ENCODE measurements around the gene PCLAF. TPM values are rescaled to one million over a fixed set of nuclear protein-coding genes. Genes with fewer than 3 reads are reported as not detected.
A peak's percentile ranks its signal among the peaks of the same experiment; 100 is the strongest.
"Not testable (repeated sequence)": the region's sequence is repeated elsewhere in the genome, so short reads cannot be mapped to it uniquely, and the experiment has no call there.

The PCLAF gene
- total RNA-seq, 2 experiments from 2014 or later: 114 to 121 TPM

DNA sequence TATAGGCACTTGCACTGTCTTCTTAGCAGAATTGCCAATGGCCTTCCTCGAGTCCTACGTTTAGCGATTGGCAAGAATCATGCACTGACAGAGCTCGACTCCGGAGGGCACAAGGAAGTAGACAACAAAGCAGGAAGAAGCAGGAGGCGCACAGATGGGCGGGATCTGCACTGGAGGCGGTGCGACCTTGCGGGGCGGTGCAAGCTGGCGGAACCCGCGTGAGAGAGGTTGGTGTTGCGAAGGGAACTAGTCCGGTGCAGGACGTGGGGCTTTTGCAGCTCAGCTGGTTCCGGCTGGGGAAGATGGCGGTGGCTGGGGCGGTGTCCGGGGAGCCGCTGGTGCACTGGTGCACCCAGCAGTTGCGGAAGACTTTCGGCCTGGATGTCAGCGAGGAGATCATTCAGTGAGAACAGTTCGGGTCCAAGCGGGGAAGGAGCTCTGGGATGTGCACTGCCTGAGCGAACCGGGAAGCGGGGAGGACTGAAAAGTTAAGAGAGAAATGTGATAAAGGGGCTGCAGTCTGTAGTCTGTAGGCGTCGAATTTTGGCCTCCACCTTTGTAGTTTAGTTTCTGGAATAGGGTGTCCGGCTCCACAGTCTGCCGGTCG lies 6.4 kb upstream of the PCLAF start, which contains the start of gene TRIP4:
Gene TRIP4, plus strand, starts transcription at position 275 of the 607 bp plus-strand sequence. Its CDS starts 28 bp downstream, at position 303.
- Mint-ChIP-seq H3K27me3 (no peaks in the 10 kb centered on the region), H3K4me1 (peaks cover 19% of the 10 kb centered on the region), H3K27ac (peak within 1 kb of the TSS; percentile 93), H3K9me3 (no peaks in the 10 kb centered on the region), H3K4me3 (peak within 1 kb of the TSS; percentile 89), H3K36me3 (ENCODE audit: low read depth) (peaks cover 4% of the 10 kb centered on the region)
- peak; percentile 98 for DNase-seq
- ChIA-PET POLR2A (interaction anchor here (0.5 to 1.4 kb wide), 4 partner anchors 11 to 287 kb away, joined by 3 to 4 read pairs (median 3); no protein-coding TSS in a partner anchor), CTCF (interaction anchor here (0.6 to 1.0 kb wide), 5 partner anchors 10 to 1470 kb away, joined by 3 to 8 read pairs (median 3); no protein-coding TSS in a partner anchor)

DNA sequence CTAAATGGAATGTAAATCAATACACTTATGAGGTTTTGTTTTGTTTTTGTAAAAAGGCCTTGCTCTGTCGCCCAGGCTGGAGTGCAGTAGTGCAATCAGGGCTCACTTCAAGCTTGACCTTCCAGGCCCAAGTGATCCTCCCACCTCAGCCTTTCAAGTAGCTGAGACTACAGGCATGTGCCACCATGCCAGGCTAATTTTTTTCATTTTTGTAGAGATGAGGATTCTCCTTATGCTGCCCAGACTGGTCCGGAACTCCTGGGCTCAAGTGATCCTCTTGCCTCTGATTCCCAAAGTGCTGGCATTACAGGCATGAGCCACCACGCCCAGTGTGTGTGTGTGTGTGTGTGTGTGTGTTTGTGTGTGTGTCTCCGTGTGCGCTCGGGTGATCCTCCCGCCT lies 5.0 kb upstream of the PCLAF start:
- Mint-ChIP-seq H3K27ac (peak overlapping the region; percentile 13), H3K4me1 (peaks cover 28% of the 10 kb centered on the region), H3K36me3 (ENCODE audit: low read depth) (peaks cover 4% of the 10 kb centered on the region), H3K4me3 (no peak overlapping the region), H3K27me3 (no peaks in the 10 kb centered on the region), H3K9me3 (no peaks in the 10 kb centered on the region)
- CTCF ChIA-PET: no interaction called here
- DNase-seq: no peak
- POLR2A ChIA-PET: no interaction called here

DNA sequence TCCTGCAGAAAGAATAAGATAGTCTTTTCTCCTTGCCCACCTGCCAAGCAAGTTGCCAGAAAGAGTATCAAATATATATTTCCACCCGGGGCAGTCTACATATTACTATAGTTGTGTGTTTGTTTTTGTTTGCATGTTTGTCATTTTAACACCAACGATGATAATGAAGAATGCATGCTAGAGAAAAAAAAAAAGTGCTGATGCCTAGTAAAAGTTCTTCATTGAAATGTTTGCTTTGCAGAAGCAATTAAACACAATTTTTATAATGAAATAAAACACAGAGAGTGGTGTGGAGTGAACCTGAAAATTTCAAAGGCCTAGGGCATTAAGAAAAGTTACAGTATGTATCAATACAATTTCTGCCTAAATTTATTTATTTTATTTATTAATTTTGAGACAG lies 2.5 kb upstream of the PCLAF start:
- ChIA-PET POLR2A (no interaction called here), CTCF (no interaction called here)
- Mint-ChIP-seq H3K4me3 (no peak overlapping the region), H3K27me3 (no peaks in the 10 kb centered on the region), H3K9me3 (no peaks in the 10 kb centered on the region), H3K36me3 (ENCODE audit: low read depth) (peaks cover 16% of the 10 kb centered on the region), H3K27ac (no peak overlapping the region), H3K4me1 (peaks cover 40% of the 10 kb centered on the region)
- no peak for DNase-seq

DNA sequence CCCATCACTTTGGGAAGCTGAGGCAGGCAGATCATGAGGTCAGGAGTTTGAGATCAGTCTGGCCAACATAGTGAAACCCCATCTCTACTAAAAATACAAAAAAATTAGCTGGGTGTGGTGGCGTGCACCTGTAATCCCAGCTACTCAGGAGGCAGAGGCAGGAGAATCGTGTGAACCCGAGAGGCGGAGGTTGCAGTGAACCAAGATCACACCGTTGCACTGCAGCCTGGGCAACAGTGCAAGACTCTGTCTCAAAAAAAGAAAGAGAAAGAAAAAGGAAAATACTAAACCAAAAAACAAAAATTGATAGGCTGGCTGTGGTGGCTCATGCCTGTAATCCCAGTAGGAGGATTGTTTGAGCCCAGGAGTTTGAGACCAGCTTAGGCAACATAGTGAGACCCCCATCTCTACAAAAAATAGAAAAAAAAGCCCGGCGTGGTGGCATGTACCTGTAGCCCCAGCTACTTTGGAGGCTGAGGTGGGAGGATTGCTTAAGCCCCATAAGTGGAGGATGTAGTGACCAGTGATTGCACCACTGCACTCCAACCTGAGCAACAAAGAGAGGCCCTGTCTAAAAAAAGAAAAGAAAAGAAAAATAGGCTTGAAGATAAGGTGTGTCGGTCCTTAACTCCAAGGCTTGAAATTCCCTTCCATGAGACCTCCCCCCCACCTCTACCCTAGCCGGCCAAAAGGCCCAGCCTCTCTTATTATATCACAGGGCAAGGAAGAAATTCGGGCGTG lies 941 bp downstream of the PCLAF start:
- H3K27me3 Mint-ChIP-seq, DNase-seq, H3K9me3 Mint-ChIP-seq, POLR2A ChIA-PET: not testable (repeated sequence)
- Mint-ChIP-seq H3K36me3 (ENCODE audit: low read depth) (peaks cover 16% of the 10 kb centered on the region), H3K4me1 (peaks cover 42% of the 10 kb centered on the region), H3K27ac (peak overlapping the region; percentile 89), H3K4me3 (peak overlapping the region; percentile 83)
- CTCF ChIA-PET: interaction anchor here (0.6 to 1.2 kb wide), 3 partner anchors 10 to 11 kb away, joined by 3 to 5 read pairs (median 3); no protein-coding TSS in a partner anchor

DNA sequence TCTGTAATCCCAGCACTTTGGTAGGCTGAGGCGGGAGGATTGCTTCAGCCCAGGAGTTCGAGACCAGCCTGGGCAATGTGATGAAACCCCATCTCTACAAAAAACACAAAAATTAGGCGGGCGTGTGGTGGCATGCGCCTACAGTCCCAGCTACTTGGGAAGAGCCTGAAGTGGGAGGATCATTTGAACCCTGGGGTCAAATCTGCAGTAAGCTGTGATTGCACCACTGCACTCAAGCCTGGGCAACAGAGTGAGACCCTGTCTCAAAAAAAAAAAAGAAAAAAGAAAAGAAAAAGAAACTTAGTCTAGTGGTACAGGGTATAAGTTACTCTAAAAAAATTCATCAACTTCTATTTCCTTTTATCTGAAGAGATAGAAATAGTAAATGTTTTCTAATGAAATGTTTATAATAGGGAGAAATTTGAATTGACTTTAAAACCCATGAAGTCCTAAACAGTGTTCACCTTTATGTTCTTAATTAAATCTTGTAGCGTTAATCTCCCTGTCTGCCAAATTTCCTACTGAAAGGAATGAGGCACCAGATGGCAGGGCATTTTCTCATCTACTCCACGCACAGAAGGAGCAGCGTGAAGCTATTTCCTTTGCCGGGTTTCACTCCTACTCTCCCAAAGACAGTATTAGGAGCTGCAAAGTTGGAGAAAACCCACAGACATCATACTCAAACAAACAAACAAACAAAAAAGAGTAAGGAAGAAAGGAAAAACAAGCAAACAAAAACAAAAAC lies 1.9 kb downstream of the PCLAF start:
- H3K27me3 Mint-ChIP-seq: no peaks in the 10 kb centered on the region
- CTCF ChIA-PET: interaction anchor here (0.6 to 1.2 kb wide), 4 partner anchors 9 to 132 kb away, joined by 3 to 5 read pairs (median 3); no protein-coding TSS in a partner anchor
- H3K4me1 Mint-ChIP-seq: peaks cover 42% of the 10 kb centered on the region
- H3K27ac Mint-ChIP-seq: peak overlapping the region; percentile 37
- peaks cover 16% of the 10 kb centered on the region for H3K36me3 Mint-ChIP-seq (ENCODE audit: low read depth)
- H3K9me3 Mint-ChIP-seq: no peaks in the 10 kb centered on the region
- POLR2A ChIA-PET: no interaction called here
- DNase-seq: no peak
- H3K4me3 Mint-ChIP-seq: peak overlapping the region; percentile 83

DNA sequence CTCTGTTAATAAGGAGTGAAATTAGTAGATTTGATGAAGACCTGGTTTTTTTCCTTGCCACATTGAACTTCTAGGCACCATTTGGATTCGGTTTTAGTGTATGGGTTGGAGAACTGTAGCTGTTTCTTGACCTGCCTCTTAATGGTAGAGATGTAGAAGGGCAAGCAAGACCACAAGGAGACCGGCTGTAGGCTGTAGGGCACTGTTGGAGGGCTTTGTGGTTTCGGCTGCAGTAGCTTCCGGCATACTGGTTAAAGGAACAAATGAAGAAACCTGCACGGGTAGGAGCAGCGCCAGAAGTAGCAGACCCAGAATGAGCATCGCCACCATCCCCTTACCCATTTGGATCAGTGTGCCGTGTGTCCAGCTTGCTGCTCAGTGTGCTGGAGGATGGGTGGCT lies 7.9 kb downstream of the PCLAF start:
- H3K4me1 Mint-ChIP-seq: peaks cover 21% of the 10 kb centered on the region
- no peaks in the 10 kb centered on the region for H3K27me3 Mint-ChIP-seq
- POLR2A ChIA-PET: no interaction called here
- H3K9me3 Mint-ChIP-seq: no peaks in the 10 kb centered on the region
- H3K27ac Mint-ChIP-seq: peak overlapping the region; percentile 72
- CTCF ChIA-PET: no interaction called here
- peaks cover 26% of the 10 kb centered on the region for H3K36me3 Mint-ChIP-seq (ENCODE audit: low read depth)
- peak overlapping the region; percentile 53 for H3K4me3 Mint-ChIP-seq
- DNase-seq: no peak

DNA sequence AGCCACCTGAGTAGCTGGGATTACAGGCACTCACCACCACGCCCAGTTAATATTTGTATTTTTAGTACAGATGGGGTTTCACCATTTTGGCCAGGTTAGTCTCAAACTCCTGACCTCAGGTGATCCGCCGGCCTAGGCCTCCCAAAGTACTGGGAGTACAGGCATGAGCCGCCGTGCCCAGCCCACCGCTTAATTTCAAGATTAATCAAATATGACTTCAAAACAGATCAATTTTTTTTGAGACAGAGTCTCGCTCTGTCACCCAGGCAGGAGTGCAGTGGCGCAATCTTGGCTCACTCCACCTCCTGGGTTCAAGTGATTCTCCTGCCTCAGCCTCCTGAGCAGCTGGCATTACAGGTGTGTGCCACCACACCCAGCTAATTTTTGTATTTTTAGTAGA lies 9.9 kb downstream of the PCLAF start:
- CTCF ChIA-PET: interaction anchor here (1.2 kb wide), 1 partner anchor 9 kb away, joined by 3 read pairs; no protein-coding TSS in a partner anchor
- H3K4me3 Mint-ChIP-seq, H3K27me3 Mint-ChIP-seq, DNase-seq, POLR2A ChIA-PET, H3K27ac Mint-ChIP-seq, H3K9me3 Mint-ChIP-seq: not testable (repeated sequence)
- Mint-ChIP-seq H3K36me3 (ENCODE audit: low read depth) (peaks cover 30% of the 10 kb centered on the region), H3K4me1 (peaks cover 18% of the 10 kb centered on the region)

DNA sequence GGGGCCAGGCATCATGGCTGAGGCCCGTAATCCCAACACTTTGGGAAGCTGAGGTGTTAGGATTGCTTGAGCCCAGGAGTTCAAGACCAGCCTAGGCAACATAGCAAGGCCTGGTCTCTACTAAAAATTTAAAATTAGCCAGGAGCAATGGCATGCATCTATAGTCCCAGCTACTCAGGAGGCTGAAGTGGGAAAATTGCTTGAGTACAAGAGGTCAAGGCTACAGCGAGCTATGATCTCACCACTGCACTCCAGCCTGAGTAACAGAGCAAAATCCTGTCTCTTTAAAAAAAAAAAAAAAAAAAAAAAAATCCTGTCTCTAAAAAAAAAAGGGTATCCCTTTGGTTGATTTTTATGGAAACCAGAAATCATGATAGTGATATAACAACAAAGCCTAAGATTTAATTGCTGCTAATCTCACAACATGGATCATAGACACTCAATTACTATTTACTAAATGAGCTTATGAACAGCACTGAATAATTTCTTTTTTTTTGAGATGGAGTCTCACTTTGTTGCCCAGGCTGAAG lies 12.1 kb downstream of the PCLAF start:
- H3K9me3 Mint-ChIP-seq: no peaks in the 10 kb centered on the region
- H3K4me3 Mint-ChIP-seq: no peak overlapping the region

DNA sequence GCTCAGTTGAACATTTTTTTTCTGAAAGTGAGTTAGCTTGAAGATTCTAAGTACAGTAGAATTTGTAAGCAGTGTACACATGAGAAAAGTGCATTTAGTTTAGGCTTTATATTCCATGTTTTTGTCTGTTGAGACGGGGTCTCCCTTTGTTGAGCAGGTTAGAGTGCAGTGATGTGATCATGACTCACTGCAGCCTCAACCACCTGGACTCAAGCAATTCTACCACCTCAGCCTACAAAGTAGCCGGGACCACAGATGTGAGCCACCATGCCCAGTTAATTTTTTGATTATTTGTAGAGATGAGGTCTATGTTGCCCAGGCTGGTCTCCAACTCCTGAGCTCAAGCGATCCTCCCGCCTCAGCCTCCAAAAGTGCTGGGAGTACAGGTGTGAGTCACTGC lies 20.0 kb downstream of the PCLAF start:
- no peak for DNase-seq
- Mint-ChIP-seq H3K27me3 (no peaks in the 10 kb centered on the region), H3K9me3 (no peaks in the 10 kb centered on the region), H3K27ac (no peak overlapping the region), H3K4me3 (no peak overlapping the region), H3K4me1 (peaks cover 14% of the 10 kb centered on the region), H3K36me3 (ENCODE audit: low read depth) (peaks cover 16% of the 10 kb centered on the region)
- ChIA-PET CTCF (interaction anchor here (1.0 kb wide), 1 partner anchor 9 kb away, joined by 5 read pairs; no protein-coding TSS in a partner anchor), POLR2A (no interaction called here)

More for the DNA sequence above, 12.1 kb downstream of the PCLAF start:
- H3K27me3 Mint-ChIP-seq: no peaks in the 10 kb centered on the region
- H3K27ac Mint-ChIP-seq: no peak overlapping the region
- ChIA-PET POLR2A (interaction anchor here (0.6 kb wide), 1 partner anchor 231 kb away, joined by 3 read pairs; no protein-coding TSS in a partner anchor), CTCF (interaction anchor here (0.6 to 1.4 kb wide), 5 partner anchors 9 to 715 kb away, joined by 3 to 5 read pairs (median 4); no protein-coding TSS in a partner anchor)
- DNase-seq: no peak
- peaks cover 13% of the 10 kb centered on the region for H3K4me1 Mint-ChIP-seq
- H3K36me3 Mint-ChIP-seq (ENCODE audit: low read depth): peaks cover 28% of the 10 kb centered on the region

DNA sequence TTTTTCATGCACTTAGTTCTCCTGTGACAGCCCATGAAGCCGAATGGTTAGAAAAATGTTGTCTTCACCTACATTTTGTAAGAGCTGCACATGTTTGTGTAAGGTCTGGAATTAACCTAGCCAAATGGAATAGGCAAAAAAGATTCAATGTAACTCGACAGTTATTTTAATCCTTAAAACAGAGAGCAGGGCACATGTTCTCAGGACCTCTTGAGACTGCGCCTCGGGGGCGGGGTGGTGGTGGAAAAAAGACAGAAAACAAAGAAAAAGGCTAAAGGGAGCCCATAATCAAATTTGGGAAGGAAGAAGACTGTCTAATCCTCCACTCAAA lies 24.6 kb downstream of the PCLAF start:
- H3K27ac Mint-ChIP-seq: peak overlapping the region; percentile 85
- no peaks in the 10 kb centered on the region for H3K9me3 Mint-ChIP-seq
- no peak for DNase-seq
- CTCF ChIA-PET: no interaction called here
- peaks cover 8% of the 10 kb centered on the region for H3K36me3 Mint-ChIP-seq (ENCODE audit: low read depth)
- POLR2A ChIA-PET: no interaction called here
- peak overlapping the region; percentile 92 for H3K4me3 Mint-ChIP-seq
- H3K27me3 Mint-ChIP-seq: no peaks in the 10 kb centered on the region
- H3K4me1 Mint-ChIP-seq: peaks cover 25% of the 10 kb centered on the region

DNA sequence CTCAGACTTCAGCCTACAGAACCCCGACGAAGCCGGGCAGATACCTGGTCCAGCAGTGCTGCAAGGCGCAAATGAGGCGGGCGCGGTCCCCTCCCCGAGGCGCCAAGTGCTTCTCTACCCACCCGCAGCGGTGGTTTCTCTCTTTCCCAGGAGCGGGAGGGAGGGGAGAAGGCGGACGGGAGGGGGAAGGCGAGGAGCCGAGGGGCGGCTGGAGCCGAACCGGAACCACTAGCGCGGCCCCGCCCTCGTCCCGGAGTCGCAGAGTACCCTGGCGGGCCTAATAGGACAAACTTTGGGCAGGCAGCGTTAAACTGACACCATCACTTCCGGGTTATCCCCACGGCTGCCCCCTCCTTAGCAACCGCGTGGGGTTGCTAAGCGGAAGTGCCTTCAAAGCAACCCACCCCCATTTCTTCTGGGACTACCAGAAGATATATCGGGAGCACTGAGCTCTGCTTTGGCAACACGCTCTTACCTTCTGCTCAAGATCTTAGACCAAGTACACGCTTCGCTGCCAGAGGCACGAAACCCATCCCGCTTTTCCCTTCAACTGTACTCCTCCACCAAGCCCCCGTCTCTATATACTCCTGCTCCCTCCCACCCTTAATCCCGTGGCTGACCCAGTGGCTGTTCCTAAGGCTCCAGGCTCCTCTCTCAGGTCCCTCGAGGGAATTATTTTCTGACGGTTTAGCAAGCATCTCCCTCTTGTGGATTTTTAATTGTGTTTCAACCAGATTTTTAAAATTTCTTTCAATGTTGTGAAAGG lies 25.1 kb downstream of the PCLAF start, which contains the start of gene CSNK1G1:
Gene CSNK1G1, minus strand, starts transcription at position 230 of the 766 bp plus-strand sequence. CDS start 55,674 bp downstream, outside the sequence.
- CTCF ChIA-PET: no interaction called here
- Mint-ChIP-seq H3K27me3 (no peaks in the 10 kb centered on the region), H3K4me1 (peaks cover 25% of the 10 kb centered on the region), H3K9me3 (no peaks in the 10 kb centered on the region), H3K36me3 (ENCODE audit: low read depth) (peaks cover 6% of the 10 kb centered on the region), H3K27ac (peak within 1 kb of the TSS; percentile 85), H3K4me3 (peak within 1 kb of the TSS; percentile 92)
- POLR2A ChIA-PET: no interaction called here
- peak; percentile 94 for DNase-seq
